Mucosa of rectum (tissue), 2 donors: ENCODE results near the gene CCDC12.

ENCODE experiments used
- H3K27ac ChIP-seq, 2 donors: one replicate each; pipeline ENCODE4 v1.7.0; 2013; ENCODE audit warnings: inconsistent platforms in 2 of 2, low read depth in 2 of 2, low read length in 2 of 2
- H3K27me3 ChIP-seq, 2 donors: one replicate each; pipeline ENCODE4 v1.7.0; 2013; ENCODE audit warnings: low read length in 2 of 2; ENCODE audit not compliant: control insufficient read depth in 2 of 2, insufficient read depth in 2 of 2
- H3K36me3 ChIP-seq, 2 donors: one replicate each; pipeline ENCODE4 v1.7.0; 2013; ENCODE audit warnings: low read length in 2 of 2; ENCODE audit not compliant: control insufficient read depth in 2 of 2, insufficient read depth in 2 of 2
- H3K4me1 ChIP-seq, 2 donors: one replicate each; pipeline ENCODE4 v1.7.0; 2013; ENCODE audit warnings: low read length in 2 of 2, mild to moderate bottlenecking in 1 of 2; ENCODE audit not compliant: control insufficient read depth in 2 of 2, insufficient read depth in 2 of 2
- H3K4me3 ChIP-seq, 2 donors: one replicate each; pipeline ENCODE4 v1.7.0; 2013; ENCODE audit warnings: low read length in 2 of 2
- H3K9ac ChIP-seq, 2 donors: one replicate each; pipeline ENCODE4 v1.7.0; 2013; ENCODE audit warnings: low read length in 2 of 2, low read depth in 1 of 2, mild to moderate bottlenecking in 1 of 2
- H3K9me3 ChIP-seq, 2 donors: one replicate each; pipeline ENCODE4 v1.7.0; 2013; ENCODE audit warnings: low read length in 2 of 2; ENCODE audit not compliant: control insufficient read depth in 2 of 2
- donor health status: healthy.
- donor health status: Normal muscosa, but diverticular disease.

CCDC12 gene

DNA sequence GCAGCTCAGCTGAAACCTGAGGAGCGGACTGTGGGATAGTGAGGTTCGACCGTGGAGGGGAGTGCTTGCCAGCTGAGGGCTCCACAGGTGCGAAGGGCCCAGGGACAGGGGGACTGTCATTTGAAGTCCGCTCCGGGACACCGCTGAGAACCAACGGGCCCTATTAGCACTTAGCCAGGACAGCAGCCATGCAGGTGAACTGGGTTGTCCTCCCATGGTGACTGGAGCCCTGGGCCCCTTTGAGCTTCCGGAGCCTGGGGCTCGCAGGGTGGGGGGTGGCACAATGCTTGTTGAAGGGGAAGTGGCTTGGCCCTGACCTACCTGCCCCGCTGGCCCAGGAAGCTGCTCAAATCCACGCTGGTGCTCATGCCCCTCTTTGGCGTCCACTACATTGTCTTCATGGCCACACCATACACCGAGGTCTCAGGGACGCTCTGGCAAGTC, 74.3 kb downstream of the CCDC12 start:
- Histone ChIP-seq H3K9me3 (no peaks in the 10 kb centered on the region), H3K4me3 (no peak overlapping the region), H3K27ac (no peak overlapping the region), H3K9ac (no peak overlapping the region), H3K36me3 (no peaks in the 10 kb centered on the region), H3K4me1 (no peaks in the 10 kb centered on the region), H3K27me3 (peaks cover 0 to 6% of the 10 kb centered on the region in 2 donors)

DNA sequence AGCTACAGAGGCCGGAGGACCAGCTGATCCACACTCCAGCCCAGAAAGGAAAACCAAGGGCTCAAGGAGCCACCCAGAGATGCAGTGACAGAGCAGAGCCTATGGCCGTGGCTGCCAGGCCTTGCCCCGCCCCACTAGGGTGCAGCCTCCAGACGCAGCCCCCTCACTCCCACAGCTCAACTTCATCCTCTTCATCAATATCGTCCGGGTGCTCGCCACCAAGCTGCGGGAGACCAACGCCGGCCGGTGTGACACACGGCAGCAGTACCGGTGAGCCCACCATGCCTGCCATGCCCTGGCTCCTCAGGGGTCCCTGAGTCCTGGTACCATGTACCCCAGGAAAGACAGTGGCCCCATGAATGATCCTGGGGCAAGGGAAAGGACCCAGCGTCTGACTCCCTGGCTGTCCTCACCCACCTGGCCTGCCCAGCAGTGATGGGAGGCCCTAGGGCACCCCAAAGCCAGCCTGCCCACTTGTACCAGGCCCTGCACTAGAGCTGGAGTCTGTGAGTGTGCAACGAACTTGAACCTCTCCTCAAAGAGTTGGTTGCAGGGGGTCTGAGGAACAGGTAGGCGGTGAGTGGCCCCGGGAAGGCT, 74.9 kb downstream of the CCDC12 start:
- Histone ChIP-seq H3K27ac (no peak overlapping the region), H3K4me3 (no peak overlapping the region), H3K27me3 (peaks cover 0 to 6% of the 10 kb centered on the region in 2 donors), H3K4me1 (no peaks in the 10 kb centered on the region), H3K9ac (no peak overlapping the region), H3K9me3 (no peaks in the 10 kb centered on the region), H3K36me3 (no peaks in the 10 kb centered on the region)

DNA sequence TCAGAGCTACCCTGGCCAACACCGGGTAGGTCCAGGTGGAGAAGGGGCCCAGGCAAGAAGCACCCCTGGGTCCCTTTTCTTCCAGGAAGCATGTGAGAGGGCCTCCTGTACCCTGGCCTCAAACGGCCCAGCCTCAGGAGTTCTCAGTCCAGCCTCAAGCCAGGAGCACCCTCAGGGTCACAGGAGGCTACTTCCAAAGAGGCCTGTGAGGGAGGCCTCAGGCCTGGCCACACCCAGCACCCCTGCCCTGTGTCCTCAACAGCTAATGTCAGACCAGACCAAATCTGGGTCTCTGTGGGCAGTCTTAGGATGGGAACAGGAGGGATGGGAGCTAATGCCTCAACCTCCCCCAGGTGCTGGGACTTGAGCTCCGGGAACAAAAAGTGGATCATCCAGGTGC, 75.5 kb downstream of the CCDC12 start:
- H3K9ac ChIP-seq: no peak overlapping the region
- H3K9me3 ChIP-seq: no peaks in the 10 kb centered on the region
- no peaks in the 10 kb centered on the region for H3K36me3 ChIP-seq
- H3K27ac ChIP-seq: no peak overlapping the region
- H3K4me1 ChIP-seq: no peaks in the 10 kb centered on the region
- peaks cover 0 to 6% of the 10 kb centered on the region in 2 donors for H3K27me3 ChIP-seq
- H3K4me3 ChIP-seq: no peak overlapping the region

DNA sequence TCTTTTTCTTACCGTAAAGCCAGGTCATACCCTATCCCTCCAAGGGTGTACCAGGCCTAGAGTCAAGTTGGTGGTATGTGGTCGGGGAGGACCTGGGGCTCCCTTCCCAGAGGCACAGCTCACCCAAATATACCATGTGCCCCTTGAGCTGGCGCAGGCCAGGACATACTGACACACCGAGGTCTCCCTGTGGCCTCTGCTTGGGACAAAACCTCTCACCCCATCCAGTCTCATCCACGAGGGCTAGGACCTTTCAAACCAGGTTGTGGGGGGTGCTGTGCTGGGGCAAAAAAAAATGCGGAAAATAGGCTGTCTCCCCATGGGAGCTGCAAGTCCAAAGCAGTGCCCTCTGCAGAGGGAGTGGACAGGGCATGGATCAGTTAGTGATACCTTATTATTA, 76.2 kb downstream of the CCDC12 start:
- H3K9ac ChIP-seq: no peak overlapping the region
- H3K36me3 ChIP-seq: no peaks in the 10 kb centered on the region
- no peaks in the 10 kb centered on the region for H3K9me3 ChIP-seq
- H3K4me3 ChIP-seq: no peak overlapping the region
- no peak overlapping the region for H3K27ac ChIP-seq
- H3K27me3 ChIP-seq: peaks cover 0 to 6% of the 10 kb centered on the region in 2 donors
- no peaks in the 10 kb centered on the region for H3K4me1 ChIP-seq

DNA sequence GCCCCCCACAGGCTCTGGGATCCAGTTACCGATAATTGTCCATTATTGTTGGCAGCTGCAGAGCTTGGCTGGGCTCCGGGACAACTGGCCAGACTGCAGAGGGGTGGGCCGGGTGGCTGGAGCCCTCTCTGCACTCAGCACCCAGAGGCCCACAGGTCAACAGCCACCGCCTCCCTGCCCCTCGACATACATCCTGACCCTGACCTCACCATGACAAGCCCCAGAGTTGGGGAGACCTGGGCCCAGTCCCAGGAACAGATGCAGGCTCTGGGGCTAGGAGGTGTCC, 76.6 kb downstream of the CCDC12 start:
- H3K4me1 ChIP-seq: no peaks in the 10 kb centered on the region
- no peaks in the 10 kb centered on the region for H3K9me3 ChIP-seq
- H3K36me3 ChIP-seq: no peaks in the 10 kb centered on the region
- no peak overlapping the region for H3K9ac ChIP-seq
- peaks cover 0 to 6% of the 10 kb centered on the region in 2 donors for H3K27me3 ChIP-seq
- H3K27ac ChIP-seq: no peak overlapping the region
- H3K4me3 ChIP-seq: no peak overlapping the region

DNA sequence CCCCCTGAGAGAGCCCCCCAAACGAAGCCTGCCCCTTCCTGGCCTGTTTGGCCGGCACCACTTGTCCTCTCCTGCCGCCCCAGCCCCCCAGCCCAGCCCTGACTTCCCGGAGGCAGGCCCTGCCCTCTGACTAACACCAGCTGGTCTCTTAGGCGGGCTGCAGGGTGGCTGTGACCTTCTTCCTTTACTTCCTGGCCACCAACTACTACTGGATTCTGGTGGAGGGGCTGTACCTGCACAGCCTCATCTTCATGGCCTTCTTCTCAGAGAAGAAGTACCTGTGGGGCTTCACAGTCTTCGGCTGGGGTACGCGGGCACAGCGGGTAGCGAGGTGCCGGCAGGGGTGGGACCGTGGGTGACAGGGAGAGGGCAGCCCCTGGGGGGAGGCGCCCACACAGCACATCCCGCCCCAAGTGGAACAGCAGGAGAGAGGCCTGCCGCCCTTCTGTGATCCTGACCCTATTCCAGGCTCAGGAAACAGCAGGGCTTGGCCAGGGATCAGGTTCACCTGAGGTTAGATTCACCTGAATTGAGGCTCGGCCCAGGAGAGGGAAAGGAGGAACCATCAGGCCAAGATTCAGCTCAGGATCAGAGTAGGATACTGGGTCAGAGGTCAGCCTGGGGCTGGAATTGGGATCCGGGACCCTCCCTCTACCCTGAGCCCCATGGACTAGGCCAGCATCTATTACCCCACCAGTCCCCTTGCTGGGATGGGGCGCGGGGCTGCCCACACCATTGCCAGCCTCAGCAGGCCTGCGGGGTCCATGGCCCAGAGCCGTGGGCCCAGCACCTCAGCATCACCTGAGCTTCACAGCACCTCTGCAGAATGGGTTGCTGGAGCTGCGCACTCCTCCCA, 77.2 kb downstream of the CCDC12 start:
- Histone ChIP-seq H3K9ac (no peak overlapping the region), H3K27me3 (peaks cover 0 to 7% of the 10 kb centered on the region in 2 donors), H3K4me1 (no peaks in the 10 kb centered on the region)

DNA sequence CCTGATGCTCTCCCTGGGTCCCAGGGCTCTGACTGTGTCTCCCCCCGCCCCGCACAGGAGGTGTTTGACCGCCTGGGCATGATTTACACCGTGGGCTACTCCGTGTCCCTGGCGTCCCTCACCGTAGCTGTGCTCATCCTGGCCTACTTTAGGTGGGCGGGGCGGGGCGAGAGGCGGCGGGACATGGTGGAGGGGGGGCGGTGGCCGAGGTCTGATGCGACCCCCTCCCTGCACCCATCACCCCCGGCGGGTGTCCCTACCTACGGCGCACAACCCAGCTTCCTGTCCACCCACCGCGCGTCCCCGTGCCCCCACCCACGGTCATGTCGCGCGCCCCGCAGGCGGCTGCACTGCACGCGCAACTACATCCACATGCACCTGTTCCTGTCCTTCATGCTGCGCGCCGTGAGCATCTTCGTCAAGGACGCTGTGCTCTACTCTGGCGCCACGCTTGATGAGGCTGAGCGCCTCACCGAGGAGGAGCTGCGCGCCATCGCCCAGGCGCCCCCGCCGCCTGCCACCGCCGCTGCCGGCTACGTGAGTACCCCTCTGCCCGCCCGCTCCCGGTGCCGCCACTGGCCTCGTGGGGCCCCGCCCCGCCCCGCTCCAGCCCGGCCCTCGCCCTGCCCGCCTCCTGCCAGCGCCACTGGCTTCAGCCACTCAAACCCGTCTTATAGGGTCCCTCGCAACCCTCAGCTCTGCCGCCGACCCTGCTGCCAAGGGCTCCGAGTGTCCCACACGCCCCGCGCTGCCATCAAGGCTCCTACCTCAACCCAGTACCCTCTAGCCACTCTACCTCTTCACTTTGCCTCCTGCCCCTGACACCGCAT, 78.0 kb downstream of the CCDC12 start:
- Histone ChIP-seq H3K4me3 (no peak overlapping the region), H3K9me3 (no peaks in the 10 kb centered on the region), H3K27ac (no peak overlapping the region), H3K4me1 (no peaks in the 10 kb centered on the region), H3K36me3 (no peaks in the 10 kb centered on the region), H3K9ac (no peak overlapping the region), H3K27me3 (peaks cover 2 to 9% of the 10 kb centered on the region in 2 donors)

More for the DNA sequence above, 77.2 kb downstream of the CCDC12 start:
- Histone ChIP-seq H3K27ac (no peak overlapping the region), H3K4me3 (no peak overlapping the region), H3K36me3 (no peaks in the 10 kb centered on the region), H3K9me3 (no peaks in the 10 kb centered on the region)

DNA sequence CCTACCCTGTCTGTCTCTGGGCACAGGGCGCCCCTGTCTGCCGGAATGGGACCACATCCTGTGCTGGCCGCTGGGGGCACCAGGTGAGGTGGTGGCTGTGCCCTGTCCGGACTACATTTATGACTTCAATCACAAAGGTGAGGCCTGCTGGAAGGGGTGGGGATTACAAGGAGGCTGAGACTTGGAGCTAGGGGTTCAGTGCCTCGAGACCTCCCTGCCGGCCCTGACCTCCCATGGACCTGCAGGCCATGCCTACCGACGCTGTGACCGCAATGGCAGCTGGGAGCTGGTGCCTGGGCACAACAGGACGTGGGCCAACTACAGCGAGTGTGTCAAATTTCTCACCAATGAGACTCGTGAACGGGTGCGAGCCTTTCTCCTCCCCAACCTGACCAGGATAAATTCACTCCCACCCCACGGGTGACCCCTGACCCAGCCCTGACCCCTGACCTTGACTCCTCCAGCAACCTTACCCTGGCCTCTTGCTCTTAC, 78.7 kb downstream of the CCDC12 start:
- Histone ChIP-seq H3K27me3 (peaks cover 8 to 10% of the 10 kb centered on the region in 2 donors), H3K4me3 (no peak overlapping the region), H3K36me3 (no peaks in the 10 kb centered on the region), H3K4me1 (peaks cover 0 to under 1% of the 10 kb centered on the region in 2 donors), H3K9me3 (no peaks in the 10 kb centered on the region), H3K9ac (no peak overlapping the region), H3K27ac (no peak overlapping the region)

DNA sequence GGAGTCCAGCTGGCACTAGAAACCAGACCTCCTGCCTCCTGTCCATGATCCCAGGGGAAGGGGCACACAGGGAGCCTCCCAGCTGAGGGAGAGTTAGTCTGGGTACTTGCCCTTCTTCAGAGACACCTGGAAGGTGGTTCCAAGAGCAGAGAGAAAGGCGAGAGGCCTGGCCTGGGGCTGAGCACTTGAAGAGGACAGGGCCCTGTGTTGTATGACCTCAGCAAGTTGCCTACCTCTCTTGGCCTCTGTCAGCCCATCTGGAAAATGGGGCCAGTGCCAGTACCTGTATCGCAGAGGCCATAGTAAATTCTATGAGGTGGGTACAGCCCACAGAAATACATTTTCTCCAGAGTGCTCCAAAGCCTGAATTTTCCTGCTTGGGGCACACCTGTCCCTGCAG, 79.5 kb downstream of the CCDC12 start:
- H3K36me3 ChIP-seq: no peaks in the 10 kb centered on the region
- peaks cover 9 to 10% of the 10 kb centered on the region in 2 donors for H3K27me3 ChIP-seq
- no peak overlapping the region for H3K4me3 ChIP-seq
- no peak overlapping the region for H3K9ac ChIP-seq
- H3K27ac ChIP-seq: no peak overlapping the region
- H3K4me1 ChIP-seq: peaks cover 6 to 8% of the 10 kb centered on the region in 2 donors
- H3K9me3 ChIP-seq: no peaks in the 10 kb centered on the region

DNA sequence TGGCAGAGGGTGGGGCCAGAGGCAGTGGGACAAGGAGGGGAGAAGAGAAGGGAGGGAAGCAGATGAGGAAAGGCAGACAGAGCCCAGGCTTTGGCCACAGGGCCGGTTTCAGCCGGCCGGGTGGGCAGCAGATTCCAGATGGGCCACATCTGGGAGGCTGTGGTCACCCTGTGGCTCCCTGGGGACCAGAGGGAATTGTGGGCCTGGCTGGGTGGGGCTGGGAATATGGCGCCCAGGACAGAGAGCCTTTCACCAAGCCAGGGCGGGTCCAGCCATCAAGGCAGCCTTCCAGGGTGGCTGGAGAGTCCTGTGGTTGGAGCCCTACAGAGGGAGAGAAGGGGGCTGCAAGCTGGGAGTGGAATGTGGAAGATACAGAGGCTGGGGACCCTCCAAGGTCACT, 80.2 kb downstream of the CCDC12 start:
- H3K4me1 ChIP-seq: peaks cover 9 to 11% of the 10 kb centered on the region in 2 donors
- H3K9me3 ChIP-seq: no peaks in the 10 kb centered on the region
- no peak overlapping the region for H3K27ac ChIP-seq
- no peaks in the 10 kb centered on the region for H3K36me3 ChIP-seq
- H3K27me3 ChIP-seq: peaks cover 13 to 16% of the 10 kb centered on the region in 2 donors
- no peak overlapping the region for H3K4me3 ChIP-seq
- no peak overlapping the region for H3K9ac ChIP-seq
